GM12892 (cell line): Measurements from ENCODE around the gene AEBP1.

Experiments
- DNase-seq: peaks from one replicate; pipeline ENCODE4 v3.0.0; 2011; ENCODE audit not compliant: insufficient read length
- FAIRE-seq: peaks from 2 replicates; lab custom pipeline; 2011; peaks lifted over from hg19 to GRCh38; lab: Jason Lieb, UNC
- POLR2A ChIP-seq: IDR thresholded peaks from 2 replicates; pipeline ENCODE4 v1.6.1; 2011; ENCODE audit warnings: low read depth, low read length, control low read depth
- POLR2AphosphoS5 ChIP-seq: IDR thresholded peaks from 2 replicates; pipeline ENCODE4 v1.6.1; 2011; ENCODE audit warnings: low read depth, low read length, control low read depth
- TAF1 ChIP-seq: IDR thresholded peaks from 2 replicates; pipeline ENCODE4 v1.6.1; 2011; ENCODE audit warnings: low read depth, mild to moderate bottlenecking, control low read depth, low read length, borderline replicate concordance

Gene AEBP1

GRCh38 chr7:44158096-44158872, 54.1 kb downstream of the AEBP1 start:
- TF ChIP-seq POLR2A (no peak), POLR2AphosphoS5 (no peak), TAF1 (no peak)
- DNase-seq (no peak), FAIRE-seq (no peak)

GRCh38 chr7:44158873-44159631, 54.9 kb downstream of the AEBP1 start:
- FAIRE-seq: no peak
- no peak for DNase-seq
- TF ChIP-seq POLR2A: no peak
- TF ChIP-seq POLR2AphosphoS5: no peak
- TF ChIP-seq TAF1: no peak

- FAIRE-seq: no peak
- TF ChIP-seq TAF1 (no peak), POLR2AphosphoS5 (no peak), POLR2A (no peak)
- no peak for DNase-seq
Measured at GRCh38 chr7:44159824-44160630, 55.9 kb downstream of the AEBP1 start.

DNA sequence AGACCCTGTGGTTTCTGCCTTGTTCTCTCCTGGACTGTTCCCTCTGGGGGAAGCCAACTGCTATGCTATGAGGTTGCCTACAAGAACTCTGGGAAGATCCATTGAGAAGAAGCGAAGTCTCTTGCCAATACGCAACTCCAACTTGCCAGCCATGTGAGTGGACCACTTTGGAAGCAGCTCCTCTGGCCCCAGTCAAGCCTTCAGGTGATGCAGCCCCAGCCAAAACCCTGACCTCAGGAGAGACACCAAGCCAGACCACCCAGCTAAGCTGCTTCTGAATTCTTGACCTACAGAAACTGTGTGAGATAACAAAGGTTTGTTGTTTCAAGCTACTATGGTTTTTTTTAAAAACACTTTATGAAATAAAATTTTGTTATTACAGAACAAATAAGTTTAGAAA, 57.2 kb downstream of the AEBP1 start:
- TF ChIP-seq TAF1 (no peak), POLR2AphosphoS5 (no peak), POLR2A (no peak)
- FAIRE-seq (no peak), DNase-seq (no peak)

DNA sequence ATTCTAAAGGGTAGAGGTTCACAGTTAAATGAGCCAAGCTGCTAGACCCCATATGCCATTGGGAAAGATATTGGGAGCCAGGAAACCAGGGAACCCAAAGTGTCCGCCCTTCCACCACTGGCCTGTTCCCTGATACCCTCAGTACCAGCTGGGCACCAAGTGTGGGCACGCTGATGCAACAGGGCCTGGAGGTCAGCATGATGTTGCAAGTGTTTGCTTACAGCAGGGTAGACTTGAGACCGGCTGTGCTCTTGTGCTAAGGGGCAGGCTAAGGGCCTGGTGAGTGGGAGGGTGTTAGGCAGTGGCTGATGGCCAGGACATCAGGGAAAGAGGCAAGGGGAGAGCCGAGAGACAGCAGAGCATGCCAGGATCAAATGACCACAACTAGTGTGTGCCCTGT, 58.0 kb downstream of the AEBP1 start:
- FAIRE-seq (no peak), DNase-seq (no peak)
- TF ChIP-seq POLR2AphosphoS5 (no peak), TAF1 (no peak), POLR2A (no peak)

- FAIRE-seq: no peak
- no peak for DNase-seq
- no peak for TF ChIP-seq TAF1
- TF ChIP-seq POLR2AphosphoS5: no peak
- no peak for TF ChIP-seq POLR2A
Measured at GRCh38 chr7:44162785-44163395, 58.7 kb downstream of the AEBP1 start.

GRCh38 chr7:44163591-44163990, 59.4 kb downstream of the AEBP1 start:
- FAIRE-seq (no peak), DNase-seq (no peak)
- TF ChIP-seq POLR2AphosphoS5 (no peak), TAF1 (no peak), POLR2A (no peak)
